GM20000 (cell line): Measurements from ENCODE around the gene IQGAP2.

ENCODE experiments used
- DNase-seq: peaks from one replicate; pipeline ENCODE4 v3.0.0; 2012; ENCODE audit warnings: low spot score
- CTCF ChIP-seq: IDR thresholded peaks from 2 replicates; pipeline ENCODE4 v1.5.1; 2012; ENCODE audit warnings: mild to moderate bottlenecking, control low read depth; ENCODE audit errors: extremely low read depth, missing control alignments

IQGAP2 gene

DNA sequence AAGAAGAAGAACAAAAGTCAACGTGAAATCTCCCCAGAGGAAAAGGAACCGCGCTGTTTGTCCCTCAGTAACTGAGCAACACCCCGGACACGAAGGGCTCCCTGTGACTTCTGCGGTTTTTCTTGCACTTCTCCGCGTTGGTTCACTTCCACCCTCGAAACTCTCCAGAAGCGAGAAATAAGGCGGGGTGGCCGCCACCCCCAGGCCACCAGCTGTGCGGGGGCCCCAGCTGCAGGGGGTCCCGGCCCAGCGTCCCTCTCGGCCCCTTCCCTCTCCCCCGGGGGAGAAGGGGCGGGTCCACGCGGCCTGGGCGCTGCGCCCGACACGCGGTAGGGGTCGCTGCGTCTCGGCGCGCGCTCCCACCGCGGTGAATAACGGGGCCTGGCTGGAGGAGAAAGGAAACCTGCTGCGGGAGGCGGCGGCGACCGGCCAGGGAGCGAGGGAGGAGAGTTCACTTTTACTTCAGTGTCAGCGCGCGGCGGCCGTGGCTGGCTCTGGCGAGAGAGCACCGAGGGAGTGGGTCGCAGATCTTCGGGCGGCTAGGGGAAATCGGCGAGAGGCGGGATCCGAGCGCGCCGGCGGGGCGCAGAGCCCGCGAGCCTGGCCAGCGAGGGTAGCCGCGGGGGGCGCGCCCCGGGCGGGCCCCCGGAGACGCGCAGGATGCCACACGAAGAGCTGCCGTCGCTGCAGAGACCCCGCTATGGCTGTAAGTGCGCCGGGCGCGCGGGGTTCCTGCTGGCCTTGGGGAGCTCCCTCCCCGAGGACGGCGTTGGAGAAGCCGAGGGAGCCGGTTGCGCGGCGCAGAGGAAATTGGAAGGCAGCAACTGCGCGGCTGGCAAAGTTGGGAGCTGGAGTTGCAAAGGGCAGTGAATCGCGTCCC, at the start of gene IQGAP2:
Gene IQGAP2, plus strand, starts transcription at position 400 of the 880 bp plus-strand sequence. Its CDS starts 261 bp downstream, at position 661.
- TF ChIP-seq CTCF: peak; percentile 82

DNA sequence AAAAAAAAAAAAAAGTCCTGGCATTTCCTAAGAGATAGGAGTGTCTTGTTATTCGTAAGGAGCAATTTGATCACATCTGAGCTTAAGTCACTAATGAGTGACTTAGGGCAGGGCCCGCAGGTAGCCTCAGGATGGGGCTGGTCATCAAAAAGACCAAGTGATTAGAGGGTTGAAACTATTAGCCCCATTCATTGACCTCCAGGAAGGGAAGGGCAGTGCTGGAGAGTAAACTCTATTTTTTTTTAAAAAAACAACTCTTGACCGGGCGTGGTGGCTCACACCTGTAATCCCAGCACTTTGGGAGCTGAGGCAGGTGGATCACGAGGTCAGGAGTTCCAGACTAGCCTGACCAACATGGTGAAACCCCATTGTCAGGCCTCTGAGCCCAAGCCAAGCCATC, 46.2 kb upstream of the IQGAP2 start:
- no peak for DNase-seq
- TF ChIP-seq CTCF: no peak

More for the DNA sequence above, at the start of gene IQGAP2:
- DNase-seq: peak; percentile 91

- no peak for DNase-seq
- TF ChIP-seq CTCF: no peak
These were observed 39.5 kb upstream of the IQGAP2 start for GRCh38 chr5:76363352-76364225.

GRCh38 chr5:76364226-76364589, 38.9 kb upstream of the IQGAP2 start:
- TF ChIP-seq CTCF: no peak
- DNase-seq: no peak

GRCh38 chr5:76365561-76365960, 37.5 kb upstream of the IQGAP2 start:
- TF ChIP-seq CTCF: no peak
- no peak for DNase-seq

DNA sequence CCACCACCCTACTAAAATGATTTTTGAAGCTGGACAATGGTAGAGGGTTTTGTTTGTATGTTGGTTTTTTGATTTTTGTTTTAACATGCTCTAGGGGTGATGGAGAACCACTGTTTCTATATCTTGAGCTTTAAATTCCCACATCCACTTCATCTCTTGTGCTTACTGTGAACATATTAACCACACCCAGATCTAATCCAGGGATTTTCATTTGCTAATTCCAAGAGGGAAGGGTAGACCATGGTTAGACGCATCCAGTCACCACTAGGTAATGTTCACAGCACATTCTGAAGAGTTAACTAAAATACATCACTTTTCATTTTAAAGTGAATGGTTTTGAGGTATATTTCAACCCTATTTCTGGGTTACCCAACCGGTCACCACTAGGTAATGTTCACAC, 36.5 kb upstream of the IQGAP2 start:
- DNase-seq: no peak
- no peak for TF ChIP-seq CTCF

GRCh38 chr5:76367623-76368371, 35.3 kb upstream of the IQGAP2 start:
- DNase-seq: peak; percentile 49
- TF ChIP-seq CTCF: no peak
